ENCODE results near the gene TGIF2. TPM values are rescaled to one million over a fixed set of nuclear protein-coding genes. Genes with fewer than 3 reads are reported as not detected.

The TGIF2 gene
- total and polyA plus RNA-seq, 11 donors: 2.1 to 14.9 (median 7.9) TPM

DNA sequence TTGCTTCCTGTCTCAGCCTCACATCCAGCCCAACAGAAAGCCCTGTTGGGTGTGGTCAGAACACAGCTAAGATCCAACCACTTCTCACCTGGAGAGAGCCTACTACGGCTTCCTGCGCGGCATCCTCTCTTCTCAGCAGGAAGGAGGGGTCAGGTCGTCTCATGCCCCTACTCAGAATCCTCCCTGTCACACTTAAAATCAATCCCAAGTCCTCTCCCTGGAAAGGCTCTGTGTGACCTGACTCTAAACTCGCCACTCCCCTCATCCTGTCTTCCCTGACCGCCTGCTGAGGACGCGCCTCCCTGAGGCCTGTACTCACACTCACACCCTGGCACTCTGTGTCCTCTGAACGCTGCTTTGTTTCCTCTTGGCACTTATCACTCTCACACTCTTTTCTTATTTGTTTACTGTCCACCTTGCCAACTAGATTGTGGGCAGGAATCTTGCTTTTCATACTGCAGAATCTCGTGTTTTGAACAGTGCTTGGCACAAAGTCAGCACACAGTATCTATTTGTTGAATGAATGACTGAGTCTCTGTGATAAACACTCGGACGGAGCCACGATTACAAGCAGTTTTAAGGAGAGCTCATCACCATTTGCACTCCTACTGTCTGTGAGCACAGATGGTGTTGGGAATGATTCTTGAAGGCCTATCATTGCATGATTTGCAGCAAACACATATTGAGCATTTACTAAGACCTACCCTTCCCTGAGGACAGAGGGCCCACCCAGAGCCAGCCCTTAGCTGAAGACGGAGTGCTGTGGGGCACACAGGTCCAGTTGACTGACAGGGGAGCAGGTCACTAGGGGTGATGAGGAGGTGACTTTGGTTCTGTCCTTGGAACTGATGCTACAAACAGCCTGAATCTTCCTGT lies 50.9 kb downstream of the TGIF2 start:
- H3K4me3 ChIP-seq: no peak overlapping the region
- WGBS, 4 donors: 30 to 51% (median 39%) methylated on average over 13 to 14 of the region's 14 CpGs
- no peaks in the 10 kb centered on the region for H3K36me3 ChIP-seq
- intact Hi-C loops (cut with DNase I): loop anchor here in 1 of 10 donors (10.0 kb wide), 1 partner anchor 60 kb away; no protein-coding TSS in a partner anchor
- TF ChIP-seq POLR2A (IDR thresholded peaks at IDR 0.05): no peak
- TF ChIP-seq, protein P1, sequence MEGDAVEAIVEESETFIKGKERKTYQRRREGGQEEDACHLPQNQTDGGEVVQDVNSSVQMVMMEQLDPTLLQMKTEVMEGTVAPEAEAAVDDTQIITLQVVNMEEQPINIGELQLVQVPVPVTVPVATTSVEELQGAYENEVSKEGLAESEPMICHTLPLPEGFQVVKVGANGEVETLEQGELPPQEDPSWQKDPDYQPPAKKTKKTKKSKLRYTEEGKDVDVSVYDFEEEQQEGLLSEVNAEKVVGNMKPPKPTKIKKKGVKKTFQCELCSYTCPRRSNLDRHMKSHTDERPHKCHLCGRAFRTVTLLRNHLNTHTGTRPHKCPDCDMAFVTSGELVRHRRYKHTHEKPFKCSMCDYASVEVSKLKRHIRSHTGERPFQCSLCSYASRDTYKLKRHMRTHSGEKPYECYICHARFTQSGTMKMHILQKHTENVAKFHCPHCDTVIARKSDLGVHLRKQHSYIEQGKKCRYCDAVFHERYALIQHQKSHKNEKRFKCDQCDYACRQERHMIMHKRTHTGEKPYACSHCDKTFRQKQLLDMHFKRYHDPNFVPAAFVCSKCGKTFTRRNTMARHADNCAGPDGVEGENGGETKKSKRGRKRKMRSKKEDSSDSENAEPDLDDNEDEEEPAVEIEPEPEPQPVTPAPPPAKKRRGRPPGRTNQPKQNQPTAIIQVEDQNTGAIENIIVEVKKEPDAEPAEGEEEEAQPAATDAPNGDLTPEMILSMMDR (IDR thresholded peaks at IDR 0.05): no peak
- peaks cover 0 to 10% (median 2%) of the 10 kb centered on the region in 12 donors for H3K4me1 ChIP-seq
- DNase-seq: peak in 1 of 5 donors; percentile 43
- peak; percentile 82 to 95 (median 83) for ATAC-seq
- H3K9me3 ChIP-seq: no peaks in the 10 kb centered on the region
- peak overlapping the region in 1 of 12 donors; percentile 10 for H3K27ac ChIP-seq
- H3K27me3 ChIP-seq: no peaks in the 10 kb centered on the region

GRCh38 chr20:36624944-36625324 lies 51.5 kb downstream of the TGIF2 start:
- 72 to 89% (median 80%) methylated on average over 2 of the region's 2 CpGs for WGBS, 4 donors
- intact Hi-C loops (cut with DNase I): loop anchor here in 1 of 10 donors (10.0 kb wide), 1 partner anchor 60 kb away; no protein-coding TSS in a partner anchor
- Histone ChIP-seq H3K9me3 (no peaks in the 10 kb centered on the region), H3K36me3 (no peaks in the 10 kb centered on the region), H3K4me1 (peaks cover 0 to 16% (median 2%) of the 10 kb centered on the region in 12 donors), H3K27me3 (no peaks in the 10 kb centered on the region), H3K4me3 (no peak overlapping the region), H3K27ac (no peak overlapping the region)
- ATAC-seq: no peak
- no peak for TF ChIP-seq POLR2A (IDR thresholded peaks at IDR 0.05)
- TF ChIP-seq, protein P1 (IDR thresholded peaks at IDR 0.05): no peak
- DNase-seq: no peak

GRCh38 chr20:36628076-36628475 lies 54.7 kb downstream of the TGIF2 start:
- no peaks in the 10 kb centered on the region for H3K36me3 ChIP-seq
- no peak overlapping the region for H3K27ac ChIP-seq
- no peaks in the 10 kb centered on the region for H3K27me3 ChIP-seq
- no peak for TF ChIP-seq POLR2A (IDR thresholded peaks at IDR 0.05)
- ATAC-seq (no peak), DNase-seq (no peak)
- no peaks in the 10 kb centered on the region for H3K9me3 ChIP-seq
- peaks cover 0 to 25% (median 2%) of the 10 kb centered on the region in 12 donors for H3K4me1 ChIP-seq
- 89 to 96% (median 92%) methylated on average over 7 of the region's 7 CpGs for WGBS, 4 donors
- intact Hi-C loops (cut with DNase I): loop anchor here in 1 of 10 donors (10.0 kb wide), 1 partner anchor 57 kb away; no protein-coding TSS in a partner anchor
- no peak overlapping the region for H3K4me3 ChIP-seq

DNA sequence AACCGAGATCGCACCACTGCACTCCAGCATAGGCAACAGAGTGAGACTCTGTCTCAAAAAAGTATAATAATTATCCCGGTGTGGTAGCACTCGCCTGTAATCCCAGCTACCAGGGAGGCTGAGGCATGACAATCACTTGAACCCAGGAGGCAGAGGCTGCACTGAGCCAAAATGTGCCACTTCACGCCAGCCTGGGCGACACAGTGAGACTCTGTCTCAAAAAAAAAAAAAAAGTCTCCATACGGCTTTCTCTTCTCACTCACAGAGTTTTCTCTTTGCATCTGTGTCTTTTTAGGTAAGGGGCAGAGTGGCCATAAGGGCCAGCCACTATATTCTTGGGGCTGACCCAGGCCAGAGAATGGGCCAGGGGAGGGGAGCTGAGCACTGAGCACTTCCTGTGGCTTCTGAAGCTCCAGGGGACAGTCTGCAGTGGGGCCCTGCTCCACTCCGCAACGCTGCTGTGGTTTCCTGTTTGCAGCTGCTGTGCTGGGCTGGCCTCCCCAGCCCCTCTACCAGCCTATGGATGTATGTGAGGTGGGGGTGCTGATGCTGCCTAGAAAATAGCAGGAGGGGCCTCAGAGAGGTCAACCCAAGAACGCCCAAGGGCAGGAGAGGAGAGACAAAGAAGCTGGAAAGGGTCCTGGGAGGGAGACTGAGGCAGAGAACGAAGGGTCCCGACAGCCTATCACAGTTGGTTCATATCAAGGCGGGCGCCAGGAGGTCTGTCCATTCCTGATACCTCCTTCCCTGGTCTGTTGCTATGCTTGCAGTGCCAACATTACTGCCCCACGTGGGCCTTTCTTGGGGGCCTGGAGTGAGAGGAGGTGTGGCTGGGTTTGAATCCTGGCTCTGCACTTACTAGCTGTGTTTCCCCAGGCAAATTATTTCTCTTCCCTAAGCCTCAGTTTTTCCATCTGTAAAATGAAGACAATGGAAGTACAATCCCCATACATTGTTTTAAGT lies 56.6 kb downstream of the TGIF2 start:
- peak in 1 of 4 donors; percentile 50 for ATAC-seq
- peaks cover 0 to 19% (median 0%) of the 10 kb centered on the region in 12 donors for H3K4me1 ChIP-seq
- H3K27me3 ChIP-seq: no peaks in the 10 kb centered on the region
- intact Hi-C loops (cut with DNase I): loop anchor here in 1 of 10 donors (10.0 kb wide), 1 partner anchor 55 kb away; no protein-coding TSS in a partner anchor
- WGBS, 4 donors: 72 to 79% (median 79%) methylated on average over 14 to 15 of the region's 15 CpGs
- H3K27ac ChIP-seq: peak overlapping the region in 1 of 12 donors; percentile 25
- H3K9me3 ChIP-seq: no peaks in the 10 kb centered on the region
- no peak for DNase-seq
- H3K4me3 ChIP-seq: no peak overlapping the region
- TF ChIP-seq, protein P1 (IDR thresholded peaks at IDR 0.05): no peak
- TF ChIP-seq POLR2A (IDR thresholded peaks at IDR 0.05): no peak
- peaks cover 0 to 3% (median 0%) of the 10 kb centered on the region in 9 donors for H3K36me3 ChIP-seq

All from heart left ventricle (tissue), 16 donors.